Mesothelial cell of epicardium (in vitro differentiated cells): ENCODE measurements around the gene MAP3K3. TPM values are rescaled to one million over a fixed set of nuclear protein-coding genes. Genes with fewer than 3 reads are reported as not detected.
A peak's percentile ranks its signal among the peaks of the same experiment; 100 is the strongest.

Source experiments
- DNase-seq, 2 experiments: peaks; one replicate each; pipeline ENCODE4 v3.0.0; 2021; ENCODE audit warnings: low spot score in 2 of 2; ENCODE audit not compliant: unreplicated experiment in 2 of 2
- H3K27ac Mint-ChIP-seq: 2 replicates; pipeline ENCODE4 v1.8.0; 2021; ENCODE audit warnings: mixed read lengths
- H3K27me3 Mint-ChIP-seq: 2 replicates; pipeline ENCODE4 v1.8.0; 2021; ENCODE audit warnings: low read depth, mixed read lengths
- H3K36me3 Mint-ChIP-seq: 2 replicates; pipeline ENCODE4 v1.8.0; 2021; ENCODE audit warnings: mixed read lengths
- H3K4me1 Mint-ChIP-seq: 2 replicates; pipeline ENCODE4 v1.8.0; 2021; ENCODE audit warnings: mixed read lengths
- H3K4me3 Mint-ChIP-seq: 2 replicates; pipeline ENCODE4 v1.8.0; 2021; ENCODE audit warnings: mild to moderate bottlenecking, moderate library complexity, mixed read lengths
- H3K9me3 Mint-ChIP-seq: 2 replicates; pipeline ENCODE4 v1.8.0; 2021; ENCODE audit warnings: mixed read lengths
- CTCF ChIP-seq: fragments of 200-600 bp; sonication (generic); IDR thresholded peaks from one replicate; pipeline ENCODE4 v1.5.0; 2021; ENCODE audit warnings: antibody characterized with exemption; ENCODE audit not compliant: unreplicated experiment
- total RNA-seq: library from RNA; stranded (reverse); gene quantifications from 3 replicates; pipeline ENCODE4 v1.2.1, GENCODE V29; 2021

The MAP3K3 gene
- total RNA-seq, 1 donor from 2014 or later = 24.0 TPM

- H3K27ac Mint-ChIP-seq = no peak overlapping the region
- TF ChIP-seq CTCF = no peak
- H3K9me3 Mint-ChIP-seq = no peaks in the 10 kb centered on the region
These were observed 100.2 kb downstream of the MAP3K3 start for GRCh38 chr17:63722403-63722802.

DNA sequence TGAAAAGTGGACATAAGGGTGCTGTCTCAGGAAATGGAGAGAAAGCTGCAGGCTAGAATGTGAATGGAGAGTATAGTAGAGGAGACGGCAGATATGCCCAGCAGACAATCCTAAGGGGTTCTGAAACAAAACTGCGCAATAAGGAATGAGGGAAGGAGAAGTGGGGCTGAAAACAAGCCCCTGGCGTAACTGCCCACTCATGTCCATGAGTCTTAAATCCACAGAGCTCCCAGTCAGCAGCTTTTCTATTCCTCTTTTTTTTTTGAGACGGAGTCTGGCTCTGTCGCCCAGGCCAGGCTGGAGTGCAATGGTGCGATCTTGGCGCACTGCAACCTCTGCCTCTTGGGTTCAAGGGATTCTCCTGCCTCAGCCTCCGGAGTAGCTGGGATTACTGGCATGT lies 113.5 kb downstream of the MAP3K3 start:
- Mint-ChIP-seq H3K36me3 (peaks cover 2% of the 10 kb centered on the region), H3K4me1 (peaks cover 3% of the 10 kb centered on the region), H3K4me3 (no peak overlapping the region), H3K9me3 (no peaks in the 10 kb centered on the region), H3K27me3 (no peaks in the 10 kb centered on the region), H3K27ac (no peak overlapping the region)
- no peak for TF ChIP-seq CTCF
- DNase-seq = no peak

More at GRCh38 chr17:63722403-63722802, 100.2 kb downstream of the MAP3K3 start:
- Mint-ChIP-seq H3K4me3 (no peak overlapping the region), H3K27me3 (no peaks in the 10 kb centered on the region), H3K36me3 (peaks cover 10% of the 10 kb centered on the region), H3K4me1 (no peaks in the 10 kb centered on the region)
- no peak for DNase-seq

- Mint-ChIP-seq H3K27me3 (no peaks in the 10 kb centered on the region), H3K4me3 (peak overlapping the region; percentile 92), H3K27ac (peak overlapping the region; percentile 96), H3K4me1 (peaks cover 13% of the 10 kb centered on the region), H3K36me3 (peaks cover 2% of the 10 kb centered on the region), H3K9me3 (no peaks in the 10 kb centered on the region)
- TF ChIP-seq CTCF = no peak
- DNase-seq = no peak
These were observed 118.4 kb downstream of the MAP3K3 start for GRCh38 chr17:63740464-63741142.

GRCh38 chr17:63741143-63741407 lies 118.9 kb downstream of the MAP3K3 start:
- no peak for TF ChIP-seq CTCF
- no peaks in the 10 kb centered on the region for H3K9me3 Mint-ChIP-seq
- H3K4me3 Mint-ChIP-seq = peak overlapping the region; percentile 92
- H3K36me3 Mint-ChIP-seq = peaks cover 2% of the 10 kb centered on the region
- no peaks in the 10 kb centered on the region for H3K27me3 Mint-ChIP-seq
- H3K4me1 Mint-ChIP-seq = peaks cover 13% of the 10 kb centered on the region
- H3K27ac Mint-ChIP-seq = peak overlapping the region; percentile 96
- DNase-seq = no peak

DNA sequence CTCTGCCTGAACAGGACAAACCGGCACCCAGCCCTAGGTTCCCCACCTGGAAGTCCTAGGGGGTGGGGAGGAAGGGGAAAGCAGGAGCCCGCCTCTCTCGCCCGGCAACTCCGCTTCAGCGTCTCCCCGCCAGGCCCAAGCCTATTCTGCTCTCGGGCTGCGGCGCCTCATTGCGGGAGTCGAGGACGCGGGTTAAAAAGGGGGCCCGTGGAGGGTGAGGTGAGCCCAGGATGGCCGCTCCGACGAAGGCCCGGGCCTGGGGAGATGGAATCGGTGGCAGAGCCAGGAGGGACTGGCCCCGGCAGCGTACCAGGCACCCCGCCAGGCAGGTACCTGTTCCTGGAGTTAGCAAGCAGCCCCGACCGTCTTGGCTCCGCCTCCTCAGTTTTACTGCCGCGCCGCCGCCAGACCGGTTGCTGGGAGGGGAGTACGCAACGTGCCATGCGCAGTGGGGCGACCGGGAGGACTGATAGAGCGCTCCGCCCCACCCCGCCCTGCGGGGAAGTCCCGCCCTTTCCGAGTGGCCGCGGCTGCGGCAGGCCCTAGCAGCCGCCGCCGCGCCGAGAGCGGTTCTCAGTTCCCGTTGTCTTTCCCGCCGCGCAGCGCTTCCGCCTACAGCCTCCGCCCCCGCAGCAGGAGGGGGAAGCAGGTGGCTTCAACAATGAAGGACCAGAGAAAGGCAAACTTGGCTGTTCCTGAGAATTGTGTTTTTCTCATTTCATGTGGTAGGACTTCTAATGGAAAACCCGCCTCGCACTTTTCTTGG lies 119.4 kb downstream of the MAP3K3 start, which contains the start of gene STRADA:
Gene STRADA (minus strand): TSS at position 392 of the 766 bp plus-strand sequence. CDS start 13,430 bp downstream, outside the sequence.
- no peak for TF ChIP-seq CTCF
- Mint-ChIP-seq H3K4me3 (peak within 1 kb of the TSS; percentile 92), H3K27me3 (no peaks in the 10 kb centered on the region)

More for the DNA sequence above, 119.4 kb downstream of the MAP3K3 start, which contains the start of gene STRADA:
- Mint-ChIP-seq H3K4me1 (peaks cover 13% of the 10 kb centered on the region), H3K36me3 (peaks cover 4% of the 10 kb centered on the region), H3K9me3 (no peaks in the 10 kb centered on the region), H3K27ac (peak within 1 kb of the TSS; percentile 96)
- DNase-seq = peak; percentile 98 to 99

Other genes with a start within 250 kb of the MAP3K3 start
- gene CYB561, start 176.1 kb upstream of the MAP3K3 start, total RNA-seq = 20.4 to 21.5 TPM (median 20.5 TPM) in 3 replicates
- 2.4 to 2.9 TPM (median 2.6 TPM) in 3 replicates for gene ACE, start 145.4 kb upstream of the MAP3K3 start, total RNA-seq
- gene KCNH6, start 99.1 kb upstream of the MAP3K3 start, total RNA-seq = 0.16 TPM in 1 of 3 replicates, not detected in the others
- 144 to 155 TPM (median 149 TPM) in 3 replicates for gene DCAF7, start 71.9 kb upstream of the MAP3K3 start, total RNA-seq
- 14.2 to 18.9 TPM (median 16.2 TPM) in 3 replicates for gene TACO1, start 21.5 kb upstream of the MAP3K3 start, total RNA-seq
- 76.5 to 79.3 TPM (median 77.0 TPM) in 3 replicates for gene LIMD2, start 77.7 kb downstream of the MAP3K3 start, total RNA-seq
- gene STRADA, start 119.4 kb downstream of the MAP3K3 start, total RNA-seq = 57.2 to 62.9 TPM (median 62.3 TPM) in 3 replicates
- gene CCDC47, start 151.2 kb downstream of the MAP3K3 start, total RNA-seq = 55.9 to 58.2 TPM (median 56.3 TPM) in 3 replicates
- 183 to 197 TPM (median 186 TPM) in 3 replicates for gene DDX42, start 151.8 kb downstream of the MAP3K3 start, total RNA-seq
- 76.5 to 82.4 TPM (median 82.0 TPM) in 3 replicates for gene PSMC5, start 205.0 kb downstream of the MAP3K3 start, total RNA-seq
- gene FTSJ3, start 205.2 kb downstream of the MAP3K3 start, total RNA-seq = 44.0 to 48.6 TPM (median 48.1 TPM) in 3 replicates
- 70.1 to 72.3 TPM (median 72.2 TPM) in 3 replicates for gene SMARCD2, start 220.3 kb downstream of the MAP3K3 start, total RNA-seq